Psoas muscle (tissue), 8 donors: ENCODE data around the gene DLX4. TPM values are rescaled to one million over a fixed set of nuclear protein-coding genes. Genes with fewer than 3 reads are reported as not detected.

Experiments
- ATAC-seq, 4 donors: fragments of 200-7000 bp; cut with Tn5 transposase; one replicate each; pipeline ENCODE4 v1.9.1; 2020; ENCODE audit warnings: moderate library complexity in 3 of 4, mild to moderate bottlenecking in 2 of 4
- DNase-seq, 2 donors: peaks; one replicate each; pipeline ENCODE4 v3.0.0-alpha.2; 2020
- H3K27ac ChIP-seq: fragments of 200-600 bp; one replicate; pipeline ENCODE4 v1.8.0; 2022
- H3K27me3 ChIP-seq, 3 donors: fragments of 200-600 bp in 1 of 3; one replicate each; pipeline versions ENCODE4 v1.6.1 to v1.8.0; 2013 to 2022; ENCODE audit warnings: low read length in 2 of 3, mild to moderate bottlenecking in 2 of 3, moderate library complexity in 1 of 3; ENCODE audit not compliant: insufficient read depth in 3 of 3
- H3K36me3 ChIP-seq, 2 donors: fragments of 200-600 bp in 1 of 2; one replicate each; pipeline versions ENCODE4 v1.6.1 to v1.8.0; 2013 to 2022; ENCODE audit warnings: low read depth in 1 of 2, mild to moderate bottlenecking in 1 of 2, moderate library complexity in 1 of 2; ENCODE audit not compliant: insufficient read depth in 1 of 2
- H3K4me1 ChIP-seq: fragments of 200-600 bp; one replicate; pipeline ENCODE4 v1.8.0; 2022
- H3K4me3 ChIP-seq: fragments of 200-600 bp; one replicate; pipeline ENCODE4 v1.8.0; 2022; ENCODE audit warnings: mild to moderate bottlenecking
- H3K9me3 ChIP-seq: fragments of 200-600 bp; one replicate; pipeline ENCODE4 v1.8.0; 2022
- CTCF ChIP-seq: fragments of 200-600 bp; IDR thresholded peaks from one replicate; pipeline ENCODE4 v1.8.0; 2022; ENCODE audit warnings: antibody characterized with exemption
- WGBS, 3 donors: extraction: QIAGEN DNeasy Blood & Tissue Kit; methylation state at CpG; one replicate each; pipeline versions ENCODE4 v1.1.6 to v1.1.7; 2013; 5-methylcytosine and 5-hydroxymethylcytosine counted together
- intact Hi-C, 2 donors: fragments of 100-400 bp; cut with DNase I; formaldehyde crosslinking; loops; one replicate each; pipeline versions ENCODE4 v1.11.0 to v1.14.2; 2022
- polyA plus RNA-seq, 3 donors: library from polyadenylated mRNA; stranded (reverse); fragments of 200-250 nt; gene quantifications; one replicate each; pipeline ENCODE4 v1.2.3, GENCODE V29; 2013
- total RNA-seq, 4 donors: library from RNA; stranded (reverse); fragmentation: NEBNext Ultra II Directional in 2 of 4; extraction: Animal tissue kit (Norgen Biotek cat#: 25700) in 2 of 4; gene quantifications; one replicate each; pipeline versions ENCODE4 v1.2.1 to v1.2.4, GENCODE V29; 2021 to 2023
- donor health status: healthy with polysubstance abuse.
- donor health status: DM: no; HTN: no; CAD: no; lungs with moderate emphysema.
- donor health status: Bipolar disorder and iron deficiency.
- donor health status: healthy.
- donor health status: DM: yes; HTN: yes; CAD: no.
- donor health status: DM: no; HTN: no; CAD: no.
- donor health status: DM: no; HTN: no; CAD: no.
- donor health status: DM: yes; HTN: yes; CAD: no.

DLX4 gene
- total and polyA plus RNA-seq, 7 donors, result not detected

- TF ChIP-seq CTCF, result no peak
- Histone ChIP-seq H3K9me3 (no peaks in the 10 kb centered on the region), H3K4me3 (no peak overlapping the region), H3K4me1 (no peaks in the 10 kb centered on the region), H3K36me3 (no peaks in the 10 kb centered on the region), H3K27ac (no peak overlapping the region), H3K27me3 (peaks cover 0 to 60% (median 12%) of the 10 kb centered on the region in 3 donors)
- DNase-seq (no peak), ATAC-seq (no peak)
- WGBS, 3 donors, result 56 to 63% (median 61%) methylated on average over 13 of the region's 13 CpGs
- intact Hi-C loops, result no loop called here
These were observed 9.5 kb downstream of the DLX4 start for GRCh38 chr17:49978501-49978900.

DNA sequence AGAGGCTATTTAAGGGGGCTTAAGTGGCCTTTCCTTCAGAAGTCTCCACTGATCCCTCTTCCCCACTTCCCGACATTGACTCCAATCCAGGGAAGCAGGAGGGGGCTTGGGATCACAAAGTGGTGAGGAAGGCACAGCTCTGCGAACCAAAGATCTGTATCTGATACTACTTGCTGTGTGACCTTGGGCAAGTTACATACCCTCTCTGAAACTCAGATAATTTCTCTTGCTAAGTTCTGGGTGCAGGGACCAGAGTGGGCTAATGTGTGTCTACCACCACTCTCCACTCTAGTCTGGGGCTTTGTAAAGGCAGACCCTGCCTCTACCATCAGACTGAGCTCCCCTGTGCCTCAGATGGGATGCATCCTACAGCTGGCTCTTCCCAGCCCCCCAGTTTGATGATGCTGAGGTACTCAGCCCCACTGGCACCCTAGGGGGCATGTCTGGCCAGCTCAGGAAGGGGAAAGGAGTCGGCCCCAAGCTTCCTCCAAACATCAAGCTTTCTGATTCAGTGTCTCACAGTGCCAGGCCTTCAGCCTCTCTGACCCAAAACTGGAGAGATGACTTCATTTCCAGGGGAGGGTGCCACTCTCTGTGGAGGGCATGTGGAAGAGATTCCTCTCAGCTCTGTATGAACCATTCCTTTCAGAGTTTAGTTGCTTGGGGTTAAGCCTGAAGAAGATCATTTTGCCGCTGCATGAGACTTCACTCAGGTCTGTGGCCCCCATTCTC, 10.9 kb downstream of the DLX4 start:
- Histone ChIP-seq H3K4me1 (no peaks in the 10 kb centered on the region), H3K9me3 (no peaks in the 10 kb centered on the region), H3K4me3 (no peak overlapping the region), H3K27ac (no peak overlapping the region), H3K27me3 (peaks cover 0 to 47% (median 8%) of the 10 kb centered on the region in 3 donors), H3K36me3 (no peaks in the 10 kb centered on the region)
- WGBS, 3 donors, result 74 to 79% (median 74%) methylated on average over 4 of the region's 4 CpGs
- intact Hi-C loops, result no loop called here
- TF ChIP-seq CTCF, result no peak
- DNase-seq (no peak), ATAC-seq (no peak)

DNA sequence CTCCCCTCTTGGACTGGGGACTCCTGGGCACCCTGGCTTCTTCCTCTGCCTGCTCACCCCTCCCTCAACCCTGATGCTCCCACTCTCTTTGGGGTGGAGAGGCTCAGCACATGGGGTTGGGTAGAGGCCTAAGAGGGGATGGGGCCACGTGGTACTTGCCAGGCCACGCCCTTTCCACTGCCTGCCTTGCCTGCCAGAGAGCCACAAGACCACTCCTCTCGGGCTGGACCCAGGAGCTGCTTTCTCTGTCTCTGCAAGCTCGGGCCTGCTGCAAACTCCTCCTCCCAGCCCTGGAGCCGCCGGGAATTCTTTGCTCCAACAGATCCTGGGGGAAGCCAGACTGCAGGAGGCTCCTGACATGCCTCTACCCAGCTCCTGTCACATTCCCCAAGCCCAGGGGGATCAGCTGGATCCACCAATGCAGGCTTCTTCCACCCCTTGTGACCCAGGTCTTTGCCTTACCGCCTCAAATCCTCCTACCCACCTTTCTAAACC, 11.8 kb downstream of the DLX4 start:
- no peaks in the 10 kb centered on the region for H3K9me3 ChIP-seq
- intact Hi-C loops, result no loop called here
- DNase-seq, result no peak
- no peaks in the 10 kb centered on the region for H3K36me3 ChIP-seq
- no peak overlapping the region for H3K4me3 ChIP-seq
- WGBS, 3 donors, result 38 to 52% (median 49%) methylated on average over 7 of the region's 7 CpGs
- no peak overlapping the region for H3K27ac ChIP-seq
- no peak for ATAC-seq
- H3K27me3 ChIP-seq, result peaks cover 0 to 44% (median 8%) of the 10 kb centered on the region in 3 donors
- H3K4me1 ChIP-seq, result no peaks in the 10 kb centered on the region
- no peak for TF ChIP-seq CTCF

GRCh38 chr17:49984283-49984682, 15.3 kb downstream of the DLX4 start:
- Histone ChIP-seq H3K27ac (no peak overlapping the region), H3K27me3 (peaks cover 0 to 44% (median 16%) of the 10 kb centered on the region in 3 donors), H3K9me3 (no peaks in the 10 kb centered on the region), H3K4me1 (no peaks in the 10 kb centered on the region), H3K36me3 (no peaks in the 10 kb centered on the region), H3K4me3 (no peak overlapping the region)
- DNase-seq, result no peak
- intact Hi-C loops, result no loop called here
- ATAC-seq, result no peak
- 47 to 62% (median 56%) methylated on average over 3 of the region's 3 CpGs for WGBS, 3 donors
- no peak for TF ChIP-seq CTCF
